CD14-positive monocyte (primary cell): ENCODE measurements around the gene DLG1. TPM values are rescaled to one million over a fixed set of nuclear protein-coding genes. Genes with fewer than 3 reads are reported as not detected.

Experiments used
- DNase-seq, 3 donors: peaks; one replicate each; pipeline ENCODE4 v3.0.0-alpha.2; 2011 to 2022
- H2AFZ ChIP-seq: 2 replicates; pipeline ENCODE4 v1.6.0; 2012; ENCODE audit warnings: mild to moderate bottlenecking, low read depth, low read length, inconsistent platforms; ENCODE audit not compliant: insufficient read depth, poor library complexity, severe bottlenecking
- H3K27ac ChIP-seq, 2 donors: 1 replicate in 1 of 2; 2 replicates in 1 of 2; pipeline ENCODE4 v1.5.1; 2012 to 2013; ENCODE audit warnings: low read length in 2 of 2, control low read depth in 1 of 2, inconsistent platforms in 1 of 2, low read depth in 1 of 2, mild to moderate bottlenecking in 1 of 2
- H3K27me3 ChIP-seq, 2 donors: one replicate each; pipeline versions ENCODE4 v1.6.0 to v1.6.1; 2011 to 2013; ENCODE audit warnings: low read length in 2 of 2; ENCODE audit not compliant: control insufficient read depth in 2 of 2, insufficient read depth in 2 of 2
- H3K36me3 ChIP-seq, 2 donors: replicated peaks in 1 of 2; 1 replicate in 1 of 2; 2 replicates in 1 of 2; pipeline versions ENCODE4 v1.5.1 to v1.6.1; 2012 to 2013; ENCODE audit warnings: low read length in 2 of 2, control low read depth in 1 of 2, inconsistent platforms in 1 of 2, mild to moderate bottlenecking in 1 of 2; ENCODE audit not compliant: insufficient read depth in 2 of 2, control insufficient read depth in 1 of 2
- H3K4me1 ChIP-seq, 2 donors: 1 replicate in 1 of 2; 2 replicates in 1 of 2; pipeline versions ENCODE4 v1.5.1 to v1.6.1; 2012 to 2013; ENCODE audit warnings: low read length in 2 of 2, control low read depth in 1 of 2, inconsistent platforms in 1 of 2, mild to moderate bottlenecking in 1 of 2, moderate library complexity in 1 of 2; ENCODE audit not compliant: insufficient read depth in 2 of 2, control insufficient read depth in 1 of 2
- H3K4me2 ChIP-seq: replicated peaks from 2 replicates; pipeline ENCODE3; 2012; ENCODE audit warnings: low read length, moderate library complexity, mild to moderate bottlenecking; ENCODE audit not compliant: poor library complexity, severe bottlenecking; ENCODE audit errors: extremely low read depth
- H3K4me3 ChIP-seq, 3 experiments: fragments of 200-600 bp in 1 of 3; sonication (generic) in 1 of 3; replicated peaks in 1 of 3; 1 replicate in 2 of 3; 2 replicates in 1 of 3; pipeline ENCODE4 v1.5.1; 2011 to 2013; ENCODE audit warnings: low read length in 3 of 3, mild to moderate bottlenecking in 3 of 3, control low read depth in 2 of 3, low read depth in 2 of 3, inconsistent platforms in 1 of 3, moderate library complexity in 1 of 3
- H3K79me2 ChIP-seq: 2 replicates; pipeline ENCODE4 v1.6.0; 2012; ENCODE audit warnings: mild to moderate bottlenecking, control low read depth, inconsistent platforms, low read length, moderate library complexity; ENCODE audit not compliant: insufficient read depth
- H3K9ac ChIP-seq: 2 replicates; pipeline ENCODE4 v1.6.0; 2017; ENCODE audit warnings: low read length, mild to moderate bottlenecking; ENCODE audit not compliant: insufficient read depth, poor library complexity, severe bottlenecking
- H3K9me3 ChIP-seq, 2 donors: replicated peaks in 1 of 2; 1 replicate in 1 of 2; 2 replicates in 1 of 2; pipeline versions ENCODE4 v1.5.1 to v1.6.1; 2012 to 2013; ENCODE audit warnings: low read length in 2 of 2, control low read depth in 1 of 2; ENCODE audit not compliant: control insufficient read depth in 1 of 2, insufficient read depth in 1 of 2
- H4K20me1 ChIP-seq: 2 replicates; pipeline ENCODE4 v1.6.0; 2012; ENCODE audit warnings: mild to moderate bottlenecking, low read length, control low read depth, moderate library complexity; ENCODE audit not compliant: insufficient read depth
- H3K27ac Mint-ChIP-seq, 7 donors: one replicate each; pipeline ENCODE4 v1.8.0; 2020; ENCODE audit warnings: mild to moderate bottlenecking in 7 of 7, mixed read lengths in 7 of 7, moderate library complexity in 6 of 7, inconsistent platforms in 2 of 7
- H3K27me3 Mint-ChIP-seq, 3 donors: one replicate each; pipeline ENCODE4 v1.8.0; 2021 to 2022; ENCODE audit warnings: low read depth in 3 of 3, mild to moderate bottlenecking in 3 of 3, mixed read lengths in 3 of 3, moderate library complexity in 3 of 3, inconsistent platforms in 1 of 3
- H3K36me3 Mint-ChIP-seq, 2 donors: one replicate each; pipeline ENCODE4 v1.8.0; 2020; ENCODE audit warnings: mixed read lengths in 2 of 2, inconsistent platforms in 1 of 2, mild to moderate bottlenecking in 1 of 2
- H3K4me1 Mint-ChIP-seq: one replicate; pipeline ENCODE4 v1.8.0; 2020; ENCODE audit warnings: mild to moderate bottlenecking, mixed read lengths
- H3K4me3 Mint-ChIP-seq, 2 donors: one replicate each; pipeline ENCODE4 v1.8.0; 2020; ENCODE audit warnings: mild to moderate bottlenecking in 2 of 2, mixed read lengths in 2 of 2, moderate library complexity in 1 of 2
- H3K9me3 Mint-ChIP-seq, 7 donors: one replicate each; pipeline ENCODE4 v1.8.0; 2020 to 2022; ENCODE audit warnings: mixed read lengths in 7 of 7, mild to moderate bottlenecking in 6 of 7, moderate library complexity in 6 of 7, inconsistent platforms in 2 of 7
- WGBS: methylation state at CpG from one replicate; pipeline ENCODE4 v1.1.5; 2013; ENCODE audit warnings: missing lambda C conversion rate; ENCODE audit not compliant: insufficient coverage; 5-methylcytosine and 5-hydroxymethylcytosine counted together
- intact Hi-C, 2 donors: fragments of 100-400 bp; cut with micrococcal nuclease; formaldehyde crosslinking; loops; one replicate each; pipeline versions ENCODE4 v1.15.0 to v1.15.1; 2023
- polyA minus RNA-seq: library from RNA; depleted of rRNA, polyadenylated mRNA; stranded (reverse); fragments of >200 nt; gene quantifications from 2 replicates; pipeline ENCODE4 v1.2.3, GENCODE V29; 2012
- polyA plus RNA-seq, 3 donors: library from polyadenylated mRNA; depleted of rRNA in 1 of 3; unstranded in 2 of 3; stranded (reverse) in 1 of 3; fragments of 300-500 nt in 2 of 3; fragments of >200 nt in 1 of 3; fragmentation: Illumina TruSeq in 2 of 3; gene quantifications; 1 replicate in 2 of 3; 2 replicates in 1 of 3; pipeline ENCODE4 v1.2.3, GENCODE V29; 2012 to 2021
- total RNA-seq, 12 experiments: library from RNA in 1 of 12; stranded (reverse) in 1 of 12; fragments of 120-200 nt in 1 of 12; gene quantifications; one replicate each; pipeline ENCODE4 v1.2.4 and lab custom pipeline; 2013 to 2026; ENCODE audit warnings: mixed read lengths in 6 of 12, inconsistent platforms in 1 of 12
- TF ChIP-seq, protein P1 (sequence below): fragments of 200-600 bp; IDR thresholded peaks from one replicate; pipeline ENCODE4 v1.8.0; 2022; ENCODE audit warnings: antibody characterized with exemption, mild to moderate bottlenecking

DLG1 gene
- 26.5 TPM for total RNA-seq (2013)
- 10 to 100 TPM in 2 of 3 donors, 1 to 10 TPM in 1; 6.5 to 21.9 (median 10.2) TPM for polyA plus RNA-seq
- polyA minus RNA-seq: 11.9 and 12.0 TPM in 2 replicates
- 29.9 to 60.7 (median 51.6) reads per million in 11 experiments for total RNA-seq (lab: John Stamatoyannopoulos, UW)

DNA sequence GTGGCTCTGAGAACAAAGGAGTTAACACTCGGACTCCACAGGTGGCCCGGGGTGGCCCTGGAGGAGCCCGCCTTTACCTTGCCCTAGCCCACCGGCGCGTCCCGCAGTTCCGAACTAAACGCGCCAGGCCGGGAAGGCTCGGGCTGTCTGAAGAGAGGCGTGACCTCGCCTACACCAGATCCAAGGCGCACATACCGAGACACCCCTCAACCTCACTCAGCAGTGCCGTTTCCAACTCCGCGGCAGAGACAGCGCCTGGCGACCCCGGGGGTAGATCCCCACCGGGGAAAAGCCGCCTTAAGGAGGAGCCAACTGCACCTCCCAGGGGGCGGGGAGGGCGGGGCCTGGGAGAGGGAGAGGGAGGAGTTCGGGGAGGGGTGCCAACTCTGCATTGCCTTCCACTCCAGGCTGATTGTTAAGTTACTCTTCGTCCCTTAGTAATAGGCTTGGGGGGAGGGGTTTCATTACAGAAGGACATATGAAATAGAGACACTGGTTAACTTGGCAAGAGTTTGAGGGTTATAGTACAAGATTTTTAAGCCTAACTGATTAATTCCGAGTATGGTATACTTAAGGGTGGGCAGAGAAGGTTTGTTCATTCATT, at the start of gene DLG1:
Gene DLG1 (minus strand): TSS at position 272 of the 604 bp plus-strand sequence. CDS start 1,408 bp downstream, outside the sequence.
- DNase-seq: peak; percentile 40 to 57 (median 53)
- intact Hi-C loops: no loop called here
- Histone ChIP-seq H3K9me3 (no peaks in the 10 kb centered on the region), H4K20me1 (no peaks in the 10 kb centered on the region), H3K9ac (peak within 1 kb of the TSS; percentile 90), H3K27me3 (peaks cover 12 to 19% of the 10 kb centered on the region in 2 donors), H3K4me3 (peak within 1 kb of the TSS; percentile 62 to 96 (median 86)), H3K36me3 (peaks cover 0 to 12% of the 10 kb centered on the region in 2 donors), H3K79me2 (peaks cover 23% of the 10 kb centered on the region), H3K4me2 (peak within 1 kb of the TSS; percentile 86), H2AFZ (peak within 1 kb of the TSS; percentile 96), H3K27ac (peak within 1 kb of the TSS; percentile 45 to 89), H3K4me1 (peaks cover 17 to 22% of the 10 kb centered on the region in 2 donors)
- TF ChIP-seq, protein P1, sequence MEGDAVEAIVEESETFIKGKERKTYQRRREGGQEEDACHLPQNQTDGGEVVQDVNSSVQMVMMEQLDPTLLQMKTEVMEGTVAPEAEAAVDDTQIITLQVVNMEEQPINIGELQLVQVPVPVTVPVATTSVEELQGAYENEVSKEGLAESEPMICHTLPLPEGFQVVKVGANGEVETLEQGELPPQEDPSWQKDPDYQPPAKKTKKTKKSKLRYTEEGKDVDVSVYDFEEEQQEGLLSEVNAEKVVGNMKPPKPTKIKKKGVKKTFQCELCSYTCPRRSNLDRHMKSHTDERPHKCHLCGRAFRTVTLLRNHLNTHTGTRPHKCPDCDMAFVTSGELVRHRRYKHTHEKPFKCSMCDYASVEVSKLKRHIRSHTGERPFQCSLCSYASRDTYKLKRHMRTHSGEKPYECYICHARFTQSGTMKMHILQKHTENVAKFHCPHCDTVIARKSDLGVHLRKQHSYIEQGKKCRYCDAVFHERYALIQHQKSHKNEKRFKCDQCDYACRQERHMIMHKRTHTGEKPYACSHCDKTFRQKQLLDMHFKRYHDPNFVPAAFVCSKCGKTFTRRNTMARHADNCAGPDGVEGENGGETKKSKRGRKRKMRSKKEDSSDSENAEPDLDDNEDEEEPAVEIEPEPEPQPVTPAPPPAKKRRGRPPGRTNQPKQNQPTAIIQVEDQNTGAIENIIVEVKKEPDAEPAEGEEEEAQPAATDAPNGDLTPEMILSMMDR: no peak
- WGBS: 0% methylated on average over 16 of the region's 29 CpGs
- H3K36me3 Mint-ChIP-seq: peaks cover 4 to 10% of the 10 kb centered on the region in 2 donors
- H3K9me3 Mint-ChIP-seq: peaks cover 0 to 2% (median 0%) of the 10 kb centered on the region in 7 donors
- peak within 1 kb of the TSS; percentile 64 to 95 (median 90) for H3K27ac Mint-ChIP-seq
- peaks cover 22 to 26% (median 24%) of the 10 kb centered on the region in 3 donors for H3K27me3 Mint-ChIP-seq
- peaks cover 29% of the 10 kb centered on the region for H3K4me1 Mint-ChIP-seq
- H3K4me3 Mint-ChIP-seq: peak within 1 kb of the TSS; percentile 93 to 95

DNA sequence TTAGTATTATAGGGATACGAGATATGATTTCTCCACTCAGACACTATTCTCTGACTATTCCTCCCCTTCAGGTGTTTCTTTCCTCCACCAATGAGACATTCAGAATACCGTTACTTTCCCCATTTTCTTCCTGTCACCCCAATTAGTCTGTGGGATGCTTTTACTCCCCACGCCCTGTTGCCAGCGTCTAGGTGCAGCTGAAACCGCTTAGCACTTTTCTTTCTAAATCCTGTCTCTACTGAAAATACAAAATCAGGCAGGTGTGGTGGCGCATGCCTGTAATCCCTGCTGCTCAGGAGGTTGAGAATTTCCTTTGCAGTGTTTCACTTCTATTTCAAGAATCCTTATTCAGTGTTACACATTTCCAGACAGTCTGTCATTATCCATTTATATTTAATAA, 49.6 kb upstream of the DLG1 start:
- WGBS: 71% methylated on average over 1 of the region's 6 CpGs
- Histone ChIP-seq H3K27me3 (no peaks in the 10 kb centered on the region), H3K36me3 (no peaks in the 10 kb centered on the region), H3K9ac (no peak overlapping the region), H3K4me2 (no peak overlapping the region), H3K4me3 (no peak overlapping the region), H2AFZ (no peak overlapping the region), H4K20me1 (no peaks in the 10 kb centered on the region), H3K27ac (no peak overlapping the region), H3K4me1 (no peaks in the 10 kb centered on the region), H3K79me2 (no peaks in the 10 kb centered on the region), H3K9me3 (no peaks in the 10 kb centered on the region)
- H3K27me3 Mint-ChIP-seq: peaks cover 0 to 1% (median 0%) of the 10 kb centered on the region in 3 donors
- no peaks in the 10 kb centered on the region for H3K4me1 Mint-ChIP-seq
- peaks cover 0 to 3% (median 0%) of the 10 kb centered on the region in 7 donors for H3K9me3 Mint-ChIP-seq
- DNase-seq: no peak
- no peaks in the 10 kb centered on the region for H3K36me3 Mint-ChIP-seq
- TF ChIP-seq, protein P1: no peak
- intact Hi-C loops: no loop called here
- no peak overlapping the region for H3K4me3 Mint-ChIP-seq
- no peak overlapping the region for H3K27ac Mint-ChIP-seq
